Measurements from ENCODE around the gene EIF2S3B.

DNA sequence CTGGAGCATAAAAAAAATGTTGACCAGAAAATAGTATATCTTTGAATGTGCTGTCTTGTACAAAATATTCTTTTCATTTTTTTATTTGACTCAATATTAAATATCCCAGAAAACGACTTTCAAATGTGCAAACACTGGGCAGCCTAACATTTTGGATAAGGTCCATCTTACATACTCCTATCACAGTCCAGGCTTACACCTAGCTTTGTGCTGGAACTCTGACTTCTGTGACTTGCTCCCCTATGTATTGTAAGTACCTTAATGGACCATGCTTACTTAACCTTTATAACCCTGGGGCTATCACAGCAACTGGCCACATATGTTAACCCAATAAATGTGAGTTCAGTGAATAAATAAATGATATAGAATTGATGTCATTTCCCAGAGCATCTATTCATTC, 7.6 kb upstream of the EIF2S3B start:
- TF ChIP-seq, protein P1, sequence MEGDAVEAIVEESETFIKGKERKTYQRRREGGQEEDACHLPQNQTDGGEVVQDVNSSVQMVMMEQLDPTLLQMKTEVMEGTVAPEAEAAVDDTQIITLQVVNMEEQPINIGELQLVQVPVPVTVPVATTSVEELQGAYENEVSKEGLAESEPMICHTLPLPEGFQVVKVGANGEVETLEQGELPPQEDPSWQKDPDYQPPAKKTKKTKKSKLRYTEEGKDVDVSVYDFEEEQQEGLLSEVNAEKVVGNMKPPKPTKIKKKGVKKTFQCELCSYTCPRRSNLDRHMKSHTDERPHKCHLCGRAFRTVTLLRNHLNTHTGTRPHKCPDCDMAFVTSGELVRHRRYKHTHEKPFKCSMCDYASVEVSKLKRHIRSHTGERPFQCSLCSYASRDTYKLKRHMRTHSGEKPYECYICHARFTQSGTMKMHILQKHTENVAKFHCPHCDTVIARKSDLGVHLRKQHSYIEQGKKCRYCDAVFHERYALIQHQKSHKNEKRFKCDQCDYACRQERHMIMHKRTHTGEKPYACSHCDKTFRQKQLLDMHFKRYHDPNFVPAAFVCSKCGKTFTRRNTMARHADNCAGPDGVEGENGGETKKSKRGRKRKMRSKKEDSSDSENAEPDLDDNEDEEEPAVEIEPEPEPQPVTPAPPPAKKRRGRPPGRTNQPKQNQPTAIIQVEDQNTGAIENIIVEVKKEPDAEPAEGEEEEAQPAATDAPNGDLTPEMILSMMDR (IDR thresholded peaks at IDR 0.05 in 8 of 11, conservative IDR thresholded peaks at IDR 0.05 in 3 of 11): no peak
- no peak for TF ChIP-seq POLR2AphosphoS5 (IDR thresholded peaks at IDR 0.05)
- no peak for TF ChIP-seq POLR2A (IDR thresholded peaks at IDR 0.05)

All from spleen (tissue), 7 donors.